ENCODE results near the gene FBXW5. TPM values are rescaled to one million over a fixed set of nuclear protein-coding genes. Genes with fewer than 3 reads are reported as not detected.
A peak's percentile ranks its signal among the peaks of the same experiment; 100 is the strongest.

Gene FBXW5
- total RNA-seq, 1 experiment from 2014 or later, result 66.8 TPM

DNA sequence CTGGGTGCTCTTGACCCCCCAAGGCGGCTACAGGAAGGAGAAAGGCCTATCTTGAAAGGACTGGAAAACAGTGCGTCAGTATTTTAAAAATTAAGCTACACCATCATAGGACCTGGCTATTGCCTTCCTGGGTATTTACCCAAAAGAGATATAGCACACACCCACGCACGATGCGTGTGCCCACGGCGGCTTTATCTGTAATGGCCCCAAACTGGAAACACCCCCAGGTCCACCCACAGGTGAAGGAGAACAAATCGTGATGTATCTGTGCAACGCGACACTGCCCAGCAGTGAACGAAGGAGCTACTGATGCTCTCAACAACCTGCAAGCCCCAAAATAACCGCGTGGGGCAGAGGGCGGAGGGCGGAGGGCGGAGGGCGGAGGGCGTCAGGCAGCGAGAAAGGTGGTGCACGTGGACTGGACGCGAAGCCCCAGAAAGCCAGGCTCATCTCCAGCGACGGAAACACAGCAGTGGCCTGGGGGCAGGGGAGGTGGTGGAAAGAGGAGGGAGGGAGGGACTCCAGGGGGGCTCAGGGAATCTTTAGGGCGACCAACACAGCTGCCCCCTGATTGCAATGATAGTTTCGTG is 20.4 kb upstream of the FBXW5 start:
- Mint-ChIP-seq H3K27ac (ENCODE audit: unreplicated experiment) (no peak overlapping the region), H3K36me3 (ENCODE audit: insufficient read depth, unreplicated experiment) (peaks cover 11% of the 10 kb centered on the region), H3K9me3 (ENCODE audit: unreplicated experiment) (no peaks in the 10 kb centered on the region), H3K27me3 (ENCODE audit: insufficient read depth, unreplicated experiment) (no peaks in the 10 kb centered on the region), H3K4me3 (ENCODE audit: unreplicated experiment) (no peak overlapping the region), H3K4me1 (ENCODE audit: low read depth, unreplicated experiment) (no peaks in the 10 kb centered on the region)
- Histone ChIP-seq H3K4me3 (ENCODE audit: low read depth, low read length) (no peak overlapping the region), H3K9me3 (no peaks in the 10 kb centered on the region), H3K27me3 (replicated peaks; ENCODE audit: control insufficient read depth, insufficient read depth, low read length) (no peaks in the 10 kb centered on the region), H3K36me3 (ENCODE audit: control insufficient read depth, insufficient read depth, low read length) (no peaks in the 10 kb centered on the region), H3K4me1 (peaks cover 18% of the 10 kb centered on the region)
- ChIA-PET CTCF (interaction anchor here (0.7 kb wide), 1 partner anchor 86 kb away, joined by 4 read pairs; no protein-coding TSS in a partner anchor), POLR2A (no interaction called here)
- TF ChIP-seq, protein P1, sequence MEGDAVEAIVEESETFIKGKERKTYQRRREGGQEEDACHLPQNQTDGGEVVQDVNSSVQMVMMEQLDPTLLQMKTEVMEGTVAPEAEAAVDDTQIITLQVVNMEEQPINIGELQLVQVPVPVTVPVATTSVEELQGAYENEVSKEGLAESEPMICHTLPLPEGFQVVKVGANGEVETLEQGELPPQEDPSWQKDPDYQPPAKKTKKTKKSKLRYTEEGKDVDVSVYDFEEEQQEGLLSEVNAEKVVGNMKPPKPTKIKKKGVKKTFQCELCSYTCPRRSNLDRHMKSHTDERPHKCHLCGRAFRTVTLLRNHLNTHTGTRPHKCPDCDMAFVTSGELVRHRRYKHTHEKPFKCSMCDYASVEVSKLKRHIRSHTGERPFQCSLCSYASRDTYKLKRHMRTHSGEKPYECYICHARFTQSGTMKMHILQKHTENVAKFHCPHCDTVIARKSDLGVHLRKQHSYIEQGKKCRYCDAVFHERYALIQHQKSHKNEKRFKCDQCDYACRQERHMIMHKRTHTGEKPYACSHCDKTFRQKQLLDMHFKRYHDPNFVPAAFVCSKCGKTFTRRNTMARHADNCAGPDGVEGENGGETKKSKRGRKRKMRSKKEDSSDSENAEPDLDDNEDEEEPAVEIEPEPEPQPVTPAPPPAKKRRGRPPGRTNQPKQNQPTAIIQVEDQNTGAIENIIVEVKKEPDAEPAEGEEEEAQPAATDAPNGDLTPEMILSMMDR (IDR thresholded peaks at IDR 0.05; ENCODE audit: insufficient read depth in 1 of 2, low read depth in 1 of 2, low read length in 1 of 2, severe bottlenecking in 1 of 2, unreplicated experiment in 1 of 2), result no peak
- intact Hi-C loops (cut with micrococcal nuclease; ENCODE audit: unreplicated experiment), result no loop called here
- no peak for DNase-seq
- no TSS peak for BruUV-seq (replicated peaks)

DNA sequence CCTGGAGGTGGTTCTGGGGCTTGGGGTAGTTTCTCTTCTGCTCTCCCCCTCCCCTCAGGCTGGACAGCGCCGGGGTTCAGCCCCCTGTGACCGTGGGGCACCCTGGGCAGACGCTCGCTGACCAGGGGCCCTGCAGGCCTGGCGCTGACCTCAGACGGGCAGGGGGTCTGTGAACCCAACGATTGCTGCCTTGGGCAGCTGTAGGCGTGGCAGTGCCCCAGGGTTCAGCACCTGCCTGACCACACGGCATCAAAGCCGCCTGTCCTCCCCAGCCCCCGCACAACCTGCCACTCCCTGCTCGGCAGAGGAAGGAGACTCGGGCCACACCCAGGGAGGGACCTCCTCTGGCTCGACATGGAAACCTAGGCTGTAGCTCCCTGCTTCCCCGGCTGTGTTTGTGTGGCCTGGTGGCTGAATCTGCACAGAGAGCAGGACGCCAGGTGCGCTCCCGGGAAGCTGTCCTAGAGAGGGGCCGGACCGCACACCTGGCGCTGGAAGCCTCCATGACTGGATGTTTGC is 19.7 kb upstream of the FBXW5 start:
- Histone ChIP-seq H3K36me3 (ENCODE audit: control insufficient read depth, insufficient read depth, low read length) (no peaks in the 10 kb centered on the region), H3K27me3 (replicated peaks; ENCODE audit: control insufficient read depth, insufficient read depth, low read length) (no peaks in the 10 kb centered on the region), H3K4me3 (ENCODE audit: low read depth, low read length) (no peak overlapping the region), H3K4me1 (peaks cover 18% of the 10 kb centered on the region), H3K9me3 (no peaks in the 10 kb centered on the region)
- Mint-ChIP-seq H3K9me3 (ENCODE audit: unreplicated experiment) (no peaks in the 10 kb centered on the region), H3K36me3 (ENCODE audit: insufficient read depth, unreplicated experiment) (peaks cover 11% of the 10 kb centered on the region), H3K27ac (ENCODE audit: unreplicated experiment) (no peak overlapping the region), H3K4me3 (ENCODE audit: unreplicated experiment) (no peak overlapping the region), H3K4me1 (ENCODE audit: low read depth, unreplicated experiment) (no peaks in the 10 kb centered on the region), H3K27me3 (ENCODE audit: insufficient read depth, unreplicated experiment) (no peaks in the 10 kb centered on the region)
- DNase-seq, result peak in 1 of 2 experiments; percentile 78
- POLR2A ChIA-PET, result no interaction called here
- TF ChIP-seq, protein P1 (IDR thresholded peaks at IDR 0.05; ENCODE audit: insufficient read depth in 1 of 2, low read depth in 1 of 2, low read length in 1 of 2, severe bottlenecking in 1 of 2, unreplicated experiment in 1 of 2), result no peak
- intact Hi-C loops (cut with micrococcal nuclease; ENCODE audit: unreplicated experiment), result no loop called here
- CTCF ChIA-PET, result no interaction called here
- no TSS peak for BruUV-seq (replicated peaks)

DNA sequence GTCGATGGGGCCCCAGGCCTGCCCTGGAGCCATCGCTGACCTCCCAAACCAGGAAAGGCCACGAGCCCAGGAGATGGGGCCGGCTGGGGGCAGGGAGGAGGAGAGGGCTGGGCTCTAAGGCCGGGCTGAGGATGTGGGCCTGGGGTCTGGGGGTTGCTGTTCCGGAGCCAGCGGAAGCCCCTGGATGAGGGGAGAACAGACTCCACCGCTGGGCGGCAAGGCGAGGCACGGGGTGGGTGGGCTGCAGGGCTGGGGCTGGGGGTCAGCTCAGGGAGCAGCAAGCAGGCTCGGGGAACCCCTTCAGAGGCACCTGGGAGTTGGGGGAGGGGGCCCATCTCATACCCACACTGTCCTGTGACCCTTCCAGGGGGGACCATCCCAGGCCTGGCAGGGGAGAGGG is 19.2 kb upstream of the FBXW5 start:
- no TSS peak for BruUV-seq (replicated peaks)
- CTCF ChIA-PET, result no interaction called here
- Histone ChIP-seq H3K9me3 (no peaks in the 10 kb centered on the region), H3K36me3 (ENCODE audit: control insufficient read depth, insufficient read depth, low read length) (no peaks in the 10 kb centered on the region), H3K4me3 (ENCODE audit: low read depth, low read length) (no peak overlapping the region), H3K4me1 (peaks cover 18% of the 10 kb centered on the region), H3K27me3 (replicated peaks; ENCODE audit: control insufficient read depth, insufficient read depth, low read length) (no peaks in the 10 kb centered on the region)
- H3K4me1 Mint-ChIP-seq (ENCODE audit: low read depth, unreplicated experiment), result no peaks in the 10 kb centered on the region
- intact Hi-C loops (cut with micrococcal nuclease; ENCODE audit: unreplicated experiment), result no loop called here
- no peaks in the 10 kb centered on the region for H3K27me3 Mint-ChIP-seq (ENCODE audit: insufficient read depth, unreplicated experiment)
- peaks cover 11% of the 10 kb centered on the region for H3K36me3 Mint-ChIP-seq (ENCODE audit: insufficient read depth, unreplicated experiment)
- no peak overlapping the region for H3K4me3 Mint-ChIP-seq (ENCODE audit: unreplicated experiment)
- POLR2A ChIA-PET, result no interaction called here
- H3K9me3 Mint-ChIP-seq (ENCODE audit: unreplicated experiment), result no peaks in the 10 kb centered on the region
- TF ChIP-seq, protein P1 (IDR thresholded peaks at IDR 0.05; ENCODE audit: insufficient read depth in 1 of 2, low read depth in 1 of 2, low read length in 1 of 2, severe bottlenecking in 1 of 2, unreplicated experiment in 1 of 2), result no peak
- H3K27ac Mint-ChIP-seq (ENCODE audit: unreplicated experiment), result no peak overlapping the region
- no peak for DNase-seq

All from Caco-2 (cell line).